HFFc6 (cell line): ENCODE data around the gene C16orf86. TPM values are rescaled to one million over a fixed set of nuclear protein-coding genes. Genes with fewer than 3 reads are reported as not detected.
A peak's percentile ranks its signal among the peaks of the same experiment; 100 is the strongest.

ENCODE experiments used
- DNase-seq: peaks from one replicate; pipeline ENCODE4 v3.0.0-alpha.2; 2018
- H3K27ac Mint-ChIP-seq: 2 replicates; pipeline ENCODE4 v1.8.0; 2020; ENCODE audit warnings: mild to moderate bottlenecking, mixed read lengths
- H3K27me3 Mint-ChIP-seq: 2 replicates; pipeline ENCODE4 v1.8.0; 2021; ENCODE audit warnings: mild to moderate bottlenecking, moderate library complexity, mixed read lengths; ENCODE audit not compliant: insufficient read depth
- H3K36me3 Mint-ChIP-seq: 2 replicates; pipeline ENCODE4 v1.8.0; 2021; ENCODE audit warnings: low read depth, mixed read lengths
- H3K4me1 Mint-ChIP-seq: 2 replicates; pipeline ENCODE4 v1.8.0; 2020; ENCODE audit warnings: low read depth, mixed read lengths
- H3K4me3 Mint-ChIP-seq: 2 replicates; pipeline ENCODE4 v1.8.0; 2020; ENCODE audit warnings: mild to moderate bottlenecking, moderate library complexity, mixed read lengths
- H3K9me3 Mint-ChIP-seq: 2 replicates; pipeline ENCODE4 v1.8.0; 2020; ENCODE audit warnings: mild to moderate bottlenecking, mixed read lengths
- total RNA-seq, 6 experiments: library from RNA; stranded (reverse); fragmentation: NEBNext Ultra II Directional; extraction: Animal tissue kit (Norgen Biotek cat#: 25700); gene quantifications; 2 replicates in 1 of 6; 3 replicates in 5 of 6; pipeline ENCODE4 v1.2.3, GENCODE V29; 2021
- TF ChIP-seq, protein P1 (sequence below): fragments of 200-600 bp; sonication (generic); IDR thresholded peaks from 2 replicates; pipeline ENCODE4 v1.5.0; 2021; ENCODE audit warnings: antibody characterized with exemption, mild to moderate bottlenecking

C16orf86 gene
- total RNA-seq, 6 experiments from 2014 or later = 1.0 to 1.9 (median 1.6) TPM

DNA sequence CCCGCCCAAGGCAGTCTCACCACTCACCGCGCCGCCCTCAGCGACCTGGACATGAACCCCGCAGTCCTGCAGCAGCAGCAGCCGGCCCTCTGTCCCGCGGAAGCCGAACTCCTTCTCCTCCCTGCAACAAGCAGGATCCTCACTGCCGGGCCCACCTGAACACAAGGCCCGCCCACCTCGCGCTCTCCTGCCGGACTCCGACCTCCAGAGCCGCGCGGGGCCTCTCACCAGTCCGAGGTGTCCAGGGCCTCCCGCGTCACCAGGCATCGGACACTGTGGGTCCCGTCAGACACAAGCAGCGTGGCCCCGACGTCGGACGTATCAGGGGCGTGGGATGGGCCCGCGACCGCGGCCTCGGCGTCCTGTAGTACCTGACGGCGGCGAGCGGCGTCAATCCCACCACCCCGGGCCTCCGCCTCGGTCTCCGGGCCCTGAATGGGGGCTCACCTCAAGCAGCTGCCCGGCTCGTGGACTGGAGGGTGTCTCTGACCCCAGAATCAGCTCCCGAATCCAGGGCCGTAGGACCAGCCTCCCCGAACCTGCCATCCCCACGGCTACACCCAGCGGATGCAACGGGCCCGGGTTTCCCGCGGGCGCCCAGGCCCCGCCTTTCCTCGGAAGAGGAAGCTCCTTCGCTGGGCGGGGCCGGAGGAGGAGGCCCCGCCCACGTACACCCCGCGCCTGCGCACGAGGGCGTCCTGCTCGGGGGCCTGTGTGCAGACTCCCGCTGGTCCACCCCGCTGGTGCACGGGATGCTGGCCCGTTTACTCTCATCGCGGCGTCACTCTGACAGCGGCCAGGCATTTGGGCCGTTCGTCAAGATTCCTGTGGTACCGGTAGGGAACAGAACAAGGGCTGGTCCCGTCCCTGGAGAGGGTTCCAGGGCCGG lies 6.7 kb upstream of the C16orf86 start, which contains the start of gene ACD:
TSS of gene ACD (minus strand) at position 586 of the 889 bp plus-strand sequence. CDS start at position 546, 40 bp downstream.
- H3K27ac Mint-ChIP-seq = peak within 1 kb of the TSS; percentile 97
- TF ChIP-seq, protein P1, sequence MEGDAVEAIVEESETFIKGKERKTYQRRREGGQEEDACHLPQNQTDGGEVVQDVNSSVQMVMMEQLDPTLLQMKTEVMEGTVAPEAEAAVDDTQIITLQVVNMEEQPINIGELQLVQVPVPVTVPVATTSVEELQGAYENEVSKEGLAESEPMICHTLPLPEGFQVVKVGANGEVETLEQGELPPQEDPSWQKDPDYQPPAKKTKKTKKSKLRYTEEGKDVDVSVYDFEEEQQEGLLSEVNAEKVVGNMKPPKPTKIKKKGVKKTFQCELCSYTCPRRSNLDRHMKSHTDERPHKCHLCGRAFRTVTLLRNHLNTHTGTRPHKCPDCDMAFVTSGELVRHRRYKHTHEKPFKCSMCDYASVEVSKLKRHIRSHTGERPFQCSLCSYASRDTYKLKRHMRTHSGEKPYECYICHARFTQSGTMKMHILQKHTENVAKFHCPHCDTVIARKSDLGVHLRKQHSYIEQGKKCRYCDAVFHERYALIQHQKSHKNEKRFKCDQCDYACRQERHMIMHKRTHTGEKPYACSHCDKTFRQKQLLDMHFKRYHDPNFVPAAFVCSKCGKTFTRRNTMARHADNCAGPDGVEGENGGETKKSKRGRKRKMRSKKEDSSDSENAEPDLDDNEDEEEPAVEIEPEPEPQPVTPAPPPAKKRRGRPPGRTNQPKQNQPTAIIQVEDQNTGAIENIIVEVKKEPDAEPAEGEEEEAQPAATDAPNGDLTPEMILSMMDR = no peak
- H3K36me3 Mint-ChIP-seq = no peaks in the 10 kb centered on the region
- peak; percentile 81 for DNase-seq
- H3K9me3 Mint-ChIP-seq = no peaks in the 10 kb centered on the region
- H3K4me1 Mint-ChIP-seq = peaks cover 11% of the 10 kb centered on the region
- H3K4me3 Mint-ChIP-seq = peak within 1 kb of the TSS; percentile 94
- H3K27me3 Mint-ChIP-seq = 0 out of 2 replicates have a peak, but pooled peaks cover 2% of the 10 kb centered on the region

DNA sequence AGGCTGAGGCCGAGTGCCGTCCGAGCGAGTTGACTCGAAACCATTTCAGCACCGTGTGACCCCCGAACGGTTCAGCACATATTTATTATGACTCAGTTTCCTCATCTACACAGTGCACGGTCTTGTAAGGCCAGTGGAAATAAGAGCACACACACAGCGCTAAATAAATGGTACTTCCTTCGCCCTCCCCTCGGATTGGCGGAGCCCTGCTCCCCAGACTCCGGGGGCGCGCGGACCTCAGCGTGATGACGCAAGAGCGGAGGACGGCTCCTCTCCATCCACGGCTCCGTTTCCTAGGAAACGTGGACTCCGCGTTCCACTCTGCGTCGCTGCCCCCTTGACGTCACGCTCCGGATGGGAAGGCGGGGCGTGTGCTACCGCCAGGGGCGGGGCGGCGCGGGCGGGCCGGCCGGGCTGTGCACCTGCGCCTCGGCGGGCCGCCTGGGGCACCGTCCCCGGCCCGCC lies 6.0 kb upstream of the C16orf86 start, which contains the start of gene PARD6A:
TSS of gene PARD6A (plus strand) at position 397 of the 465 bp plus-strand sequence. CDS start 79 bp downstream, outside the sequence.
- H3K9me3 Mint-ChIP-seq = no peaks in the 10 kb centered on the region
- H3K27me3 Mint-ChIP-seq = 0 out of 2 replicates have a peak, but pooled peaks cover 2% of the 10 kb centered on the region
- peak; percentile 94 for DNase-seq
- peak within 1 kb of the TSS; percentile 94 for H3K4me3 Mint-ChIP-seq
- no peaks in the 10 kb centered on the region for H3K36me3 Mint-ChIP-seq
- H3K27ac Mint-ChIP-seq = peak within 1 kb of the TSS; percentile 97
- TF ChIP-seq, protein P1 = no peak
- peaks cover 14% of the 10 kb centered on the region for H3K4me1 Mint-ChIP-seq

DNA sequence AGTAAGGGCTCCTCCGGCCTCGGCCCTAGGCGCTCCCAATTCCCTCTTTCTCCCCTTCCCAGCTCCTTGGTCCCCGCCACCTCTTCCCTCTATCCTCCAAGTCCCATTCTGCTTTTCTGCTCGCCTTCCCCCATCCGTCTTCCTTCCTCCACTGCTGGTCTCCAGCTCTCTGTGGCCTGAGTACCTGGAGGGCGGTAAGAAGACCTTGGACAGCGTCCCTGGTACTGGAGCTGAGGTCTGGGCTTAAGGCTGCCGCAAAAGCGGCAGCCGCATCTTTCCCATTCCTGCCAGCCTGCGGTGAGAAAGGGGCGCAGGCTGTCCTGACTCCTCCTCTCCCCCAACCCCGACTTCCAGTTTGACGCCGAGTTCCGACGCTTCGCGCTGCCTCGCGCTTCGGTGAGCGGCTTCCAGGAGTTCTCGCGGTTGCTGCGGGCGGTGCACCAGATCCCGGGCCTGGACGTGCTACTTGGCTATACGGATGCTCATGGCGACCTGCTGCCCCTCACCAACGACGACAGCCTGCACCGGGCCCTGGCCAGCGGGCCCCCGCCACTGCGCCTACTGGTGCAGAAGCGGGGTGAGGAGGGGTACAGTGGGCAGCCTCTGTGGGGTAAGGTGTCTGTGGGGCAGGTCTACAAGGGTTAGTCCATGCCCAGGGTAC lies 5.4 kb upstream of the C16orf86 start:
- DNase-seq = peak; percentile 53
- H3K4me1 Mint-ChIP-seq = peaks cover 17% of the 10 kb centered on the region
- 0 out of 2 replicates have a peak, but pooled peaks cover 2% of the 10 kb centered on the region for H3K27me3 Mint-ChIP-seq

DNA sequence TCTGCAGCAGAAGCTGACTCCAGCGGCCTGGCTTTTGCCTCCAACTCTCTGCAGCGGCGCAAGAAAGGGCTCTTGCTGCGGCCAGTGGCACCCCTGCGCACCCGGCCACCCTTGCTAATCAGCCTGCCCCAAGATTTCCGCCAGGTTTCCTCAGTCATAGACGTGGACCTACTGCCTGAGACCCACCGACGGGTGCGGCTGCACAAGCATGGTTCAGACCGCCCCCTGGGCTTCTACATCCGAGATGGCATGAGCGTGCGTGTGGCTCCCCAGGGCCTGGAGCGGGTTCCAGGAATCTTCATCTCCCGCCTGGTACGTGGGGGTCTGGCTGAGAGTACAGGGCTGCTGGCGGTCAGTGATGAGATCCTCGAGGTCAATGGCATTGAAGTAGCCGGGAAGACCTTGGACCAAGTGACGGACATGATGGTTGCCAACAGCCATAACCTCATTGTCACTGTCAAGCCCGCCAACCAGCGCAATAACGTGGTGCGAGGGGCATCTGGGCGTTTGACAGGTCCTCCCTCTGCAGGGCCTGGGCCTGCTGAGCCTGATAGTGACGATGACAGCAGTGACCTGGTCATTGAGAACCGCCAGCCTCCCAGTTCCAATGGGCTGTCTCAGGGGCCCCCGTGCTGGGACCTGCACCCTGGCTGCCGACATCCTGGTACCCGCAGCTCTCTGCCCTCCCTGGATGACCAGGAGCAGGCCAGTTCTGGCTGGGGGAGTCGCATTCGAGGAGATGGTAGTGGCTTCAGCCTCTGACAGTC lies 4.5 kb upstream of the C16orf86 start:
- H3K4me1 Mint-ChIP-seq = peaks cover 19% of the 10 kb centered on the region
- H3K27me3 Mint-ChIP-seq = 0 out of 2 replicates have a peak, but pooled peaks cover 2% of the 10 kb centered on the region
- no peak overlapping the region for H3K4me3 Mint-ChIP-seq
- H3K9me3 Mint-ChIP-seq = no peaks in the 10 kb centered on the region
- no peak overlapping the region for H3K27ac Mint-ChIP-seq
- DNase-seq = no peak
- H3K36me3 Mint-ChIP-seq = no peaks in the 10 kb centered on the region
- TF ChIP-seq, protein P1 = no peak

More for the DNA sequence above, 5.4 kb upstream of the C16orf86 start:
- Mint-ChIP-seq H3K4me3 (peak overlapping the region; percentile 85), H3K36me3 (no peaks in the 10 kb centered on the region), H3K27ac (peak overlapping the region; percentile 61; the same call in 1 of the 2 replicates), H3K9me3 (no peaks in the 10 kb centered on the region)
- TF ChIP-seq, protein P1 = no peak

DNA sequence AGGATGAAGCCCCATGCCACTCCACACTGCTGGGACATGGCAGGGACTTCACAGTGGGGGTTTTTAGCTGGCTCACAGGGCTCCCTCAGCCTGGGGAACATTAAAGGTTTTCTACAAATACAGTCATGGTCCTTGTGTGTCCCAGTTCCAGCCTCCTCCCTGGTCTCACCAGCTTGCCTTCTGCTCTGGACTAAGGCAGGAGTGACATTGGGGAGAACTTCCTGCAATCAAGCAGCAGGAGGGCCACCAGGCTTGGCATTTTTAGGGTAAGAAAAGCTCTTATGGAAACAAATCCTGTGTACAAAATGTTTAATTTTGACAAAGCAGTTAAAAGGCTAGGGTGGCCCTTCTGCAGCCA lies 4.0 kb upstream of the C16orf86 start:
- peaks cover 23% of the 10 kb centered on the region for H3K4me1 Mint-ChIP-seq
- no peaks in the 10 kb centered on the region for H3K9me3 Mint-ChIP-seq
- H3K4me3 Mint-ChIP-seq = no peak overlapping the region

More for the DNA sequence above, 4.0 kb upstream of the C16orf86 start:
- no peaks in the 10 kb centered on the region for H3K36me3 Mint-ChIP-seq
- no peak for DNase-seq
- no peak overlapping the region for H3K27ac Mint-ChIP-seq
- 0 out of 2 replicates have a peak, but pooled peaks cover 2% of the 10 kb centered on the region for H3K27me3 Mint-ChIP-seq
- TF ChIP-seq, protein P1 = no peak
